GM12878 (cell line): ENCODE results near the gene SSBP3. TPM values are rescaled to one million over a fixed set of nuclear protein-coding genes. Genes with fewer than 3 reads are reported as not detected.

Experiments used
- ATAC-seq: fragments of 200-7000 bp; cut with Tn5 transposase; 3 replicates; pipeline ENCODE4 v1.9.1; 2020; ENCODE audit warnings: mild to moderate bottlenecking, moderate library complexity
- BruUV-seq: library from RNA; stranded (reverse); fragments of 400-500 nt; replicated peaks from 2 replicates; lab custom pipeline; 2021; lab: Mats Ljungman, UMichigan
- CTCF ChIA-PET: fragments of 300-600 bp; sonication (Branson Sonifier 250); formaldehyde crosslinking; extraction: SDS; loops from one replicate; lab custom pipeline; 2021; ENCODE audit warnings: inconsistent platforms; lab: Yijun Ruan, JAX
- POLR2A ChIA-PET: fragments of 350-600 bp; formaldehyde crosslinking; extraction: SDS; loops from one replicate; lab custom pipeline; 2021; ENCODE audit warnings: inconsistent platforms; lab: Charles Lee
- RAD21 ChIA-PET: fragments of 300-600 bp; sonication (Branson Sonifier 250); formaldehyde crosslinking; loops from one replicate; lab custom pipeline; 2023; ENCODE audit warnings: antibody characterized with exemption; ENCODE audit not compliant: unreplicated experiment; lab: Charles Lee
- SMC1A ChIA-PET: fragments of 300-600 bp; sonication (Branson Sonifier 250); formaldehyde crosslinking; loops from one replicate; lab custom pipeline; 2023; ENCODE audit not compliant: unreplicated experiment, uncharacterized antibody; lab: Charles Lee
- DNase-seq: peaks from one replicate; pipeline ENCODE4 v3.0.0-alpha.2; 2011; ENCODE audit warnings: low read depth, low spot score
- FAIRE-seq: peaks from 3 replicates; lab custom pipeline; 2011; peaks lifted over from hg19 to GRCh38; lab: Jason Lieb, UNC
- H2AFZ ChIP-seq: 2 replicates; pipeline ENCODE4 v1.6.0; 2011; ENCODE audit warnings: low read depth, low read length, control low read depth; ENCODE audit not compliant: control insufficient read depth
- H3K27ac ChIP-seq: 2 replicates; pipeline ENCODE4 v1.5.1; 2011; ENCODE audit warnings: control low read depth; ENCODE audit not compliant: control insufficient read depth, insufficient read depth
- H3K27me3 ChIP-seq, 2 experiments: replicated peaks in 1 of 2; 2 replicates each; pipeline versions ENCODE4 v1.6.0 to v1.6.1; 2011; ENCODE audit warnings: low read length in 1 of 2; ENCODE audit not compliant: control insufficient read depth in 2 of 2, insufficient read depth in 2 of 2
- H3K36me3 ChIP-seq, 2 experiments: 2 replicates each; pipeline ENCODE4 v1.5.1; 2011; ENCODE audit warnings: low read length in 1 of 2; ENCODE audit not compliant: control insufficient read depth in 2 of 2, insufficient read depth in 2 of 2
- H3K4me1 ChIP-seq: 2 replicates; pipeline ENCODE4 v1.6.1; 2011; ENCODE audit warnings: mild to moderate bottlenecking, low read length, moderate library complexity, mixed read lengths; ENCODE audit not compliant: control insufficient read depth, insufficient read depth
- H3K4me2 ChIP-seq: 2 replicates; pipeline ENCODE4 v1.6.0; 2011; ENCODE audit warnings: control low read depth; ENCODE audit not compliant: control insufficient read depth, insufficient read depth
- H3K4me3 ChIP-seq: fragments of 200-600 bp; sonication (generic); 2 replicates; pipeline ENCODE4 v1.5.1; 2016
- H3K79me2 ChIP-seq: 2 replicates; pipeline ENCODE4 v1.6.0; 2011; ENCODE audit warnings: low read length; ENCODE audit not compliant: control insufficient read depth, insufficient read depth
- H3K9ac ChIP-seq: 2 replicates; pipeline ENCODE4 v1.8.0; 2011; ENCODE audit warnings: low read length, control low read depth, mixed read lengths; ENCODE audit not compliant: control insufficient read depth, insufficient read depth
- H3K9me3 ChIP-seq: replicated peaks from 3 replicates; pipeline ENCODE4 v1.5.1; 2011; ENCODE audit warnings: mild to moderate bottlenecking, low read length; ENCODE audit not compliant: control insufficient read depth, insufficient read depth
- H4K20me1 ChIP-seq: 2 replicates; pipeline ENCODE4 v1.6.0; 2011; ENCODE audit not compliant: control insufficient read depth, insufficient read depth
- BRCA1 ChIP-seq: IDR thresholded peaks from 2 replicates; pipeline ENCODE4 v1.6.1; 2011; ENCODE audit warnings: low read depth, low read length, improper control_type of control experiment
- CBX5 ChIP-seq: sonication (generic); IDR thresholded peaks from 2 replicates; pipeline ENCODE4 v1.6.1; 2016; ENCODE audit warnings: low read depth, moderate library complexity, mild to moderate bottlenecking, inconsistent platforms
- EZH2 ChIP-seq: IDR thresholded peaks from 2 replicates; pipeline ENCODE4 v1.6.1; 2012; ENCODE audit warnings: low read depth, mild to moderate bottlenecking, control low read depth, inconsistent platforms, low read length, borderline replicate concordance; ENCODE audit not compliant: control insufficient read depth
- HCFC1 ChIP-seq: fragments of 150-350 bp; IDR thresholded peaks from 2 replicates; pipeline ENCODE4 v1.6.1; 2014; ENCODE audit warnings: low read length
- IKZF1 ChIP-seq: fragments of 450-650 bp; conservative IDR thresholded peaks from 2 replicates; pipeline ENCODE4 v1.6.1; 2017; ENCODE audit warnings: antibody characterized with exemption, mild to moderate bottlenecking
- SIN3A ChIP-seq: IDR thresholded peaks from 2 replicates; pipeline ENCODE4 v1.6.1; 2012; ENCODE audit warnings: low read depth, low read length, improper control_type of control experiment
- SIX5 ChIP-seq: IDR thresholded peaks from 2 replicates; pipeline ENCODE4 v1.6.1; 2011; ENCODE audit warnings: mild to moderate bottlenecking, low read depth, low read length, moderate library complexity; ENCODE audit not compliant: severe bottlenecking
- SPI1 ChIP-seq: IDR thresholded peaks from 2 replicates; pipeline ENCODE4 v1.6.1; 2011; ENCODE audit warnings: low read depth, mild to moderate bottlenecking, low read length, moderate library complexity, borderline replicate concordance; ENCODE audit not compliant: insufficient read depth
- STAT3 ChIP-seq: IDR thresholded peaks from 2 replicates; pipeline ENCODE4 v1.6.1; 2011; ENCODE audit warnings: low read depth, low read length, improper control_type of control experiment
- TCF3 ChIP-seq: IDR thresholded peaks from 2 replicates; pipeline ENCODE4 v1.6.1; 2012; ENCODE audit warnings: low read depth, mild to moderate bottlenecking, low read length, borderline replicate concordance; ENCODE audit not compliant: insufficient read depth
- WGBS: methylation state at CpG from one replicate; pipeline ENCODE4 v1.1.6; 2016; ENCODE audit warnings: low lambda C conversion rate; ENCODE audit not compliant: insufficient replicate concordance, insufficient coverage; ENCODE audit errors: missing lambda C conversion rate; 5-methylcytosine and 5-hydroxymethylcytosine counted together
- in situ Hi-C: fragments of 300-500 bp; cut with MboI; formaldehyde crosslinking; loops from 9 replicates; pipeline ENCODE4 v1.14.3; 2018; ENCODE audit warnings: mixed read lengths
- intact Hi-C: fragments of 100-400 bp; cut with micrococcal nuclease; formaldehyde crosslinking; loops from one replicate; pipeline ENCODE4 v1.14.2; 2022; ENCODE audit not compliant: unreplicated experiment
- polyA plus RNA-seq, 11 experiments: library from polyadenylated mRNA; depleted of rRNA in 4 of 11; unstranded in 6 of 11; stranded (reverse) in 5 of 11; fragments of >200 nt; fragmentation: Nextera tagmentation in 4 of 11; fragmentation: Illumina TruSeq in 1 of 11; extraction: Ambion mirVana in 4 of 11; extraction: Trizol in 1 of 11; gene quantifications; 1 replicate in 1 of 11; 2 replicates in 10 of 11; pipeline versions ENCODE4 v1.2.1 to v1.2.3, GENCODE V29; 2011 to 2016; ENCODE audit warnings: inconsistent platforms in 2 of 11, missing spikeins in 2 of 11, low read depth in 1 of 11
- total RNA-seq, 4 experiments: library from RNA; depleted of rRNA in 3 of 4; stranded (reverse); fragments of >200 nt in 3 of 4; fragmentation: Illumina TruSeq in 1 of 4; extraction: Trizol in 1 of 4; gene quantifications; 2 replicates each; pipeline versions ENCODE4 v1.2.1 to v1.2.3, GENCODE V29; 2013 to 2021
- TF ChIP-seq, protein P1 (sequence below): fragments of 450-650 bp; IDR thresholded peaks from 2 replicates; pipeline ENCODE4 v1.6.1; 2017; ENCODE audit warnings: mild to moderate bottlenecking, low read depth, inconsistent platforms; ENCODE audit not compliant: poor library complexity, severe bottlenecking
- TF ChIP-seq, protein P2 (sequence below): fragments of 150-350 bp; IDR thresholded peaks from 2 replicates; pipeline ENCODE4 v1.6.1; 2016; ENCODE audit warnings: low read depth, low read length
- TF ChIP-seq, protein P3 (sequence below): IDR thresholded peaks from 2 replicates; pipeline ENCODE4 v1.6.1; 2012; ENCODE audit warnings: low read depth, low read length, improper control_type of control experiment

SSBP3 gene
- total and polyA plus RNA-seq, 10 of the 15 experiments (the other 5 are each of a cell fraction or from before 2014, with no cell fraction given): 4.1 to 51.7 (median 17.1) TPM

DNA sequence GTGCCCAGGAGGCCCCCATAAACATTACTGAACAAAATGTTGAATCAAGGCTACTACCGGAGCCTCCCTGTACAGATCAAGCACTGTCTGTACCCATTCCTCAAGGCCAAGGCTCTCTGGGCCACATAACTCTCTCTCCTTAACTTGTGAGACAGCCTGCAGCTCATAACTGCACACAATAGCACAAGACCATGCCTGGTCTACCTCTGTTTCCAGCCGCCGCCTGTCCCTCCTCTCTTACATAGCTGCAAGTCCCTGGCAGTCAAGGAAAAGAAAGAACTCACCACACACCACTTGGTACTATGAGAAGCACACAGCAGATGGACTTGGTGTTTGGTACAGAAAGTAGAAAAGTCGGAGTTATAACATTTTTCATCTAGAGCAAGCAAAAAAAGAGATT, 91.1 kb downstream of the SSBP3 start:
- intact Hi-C loops: no loop called here
- no peak for DNase-seq
- no TSS peak for BruUV-seq
- Histone ChIP-seq H4K20me1 (0 out of 2 replicates have a peak, but pooled peaks cover 5% of the 10 kb centered on the region), H3K36me3 (peaks cover 0 to 2% of the 10 kb centered on the region in 2 experiments; a peak in 3 of 4 replicates), H3K79me2 (no peaks in the 10 kb centered on the region; the same call in 1 of the 2 replicates), H3K27me3 (no peaks in the 10 kb centered on the region), H3K4me3 (no peak overlapping the region), H3K4me2 (no peak overlapping the region), H3K9ac (no peak overlapping the region), H2AFZ (no peak overlapping the region), H3K4me1 (no peaks in the 10 kb centered on the region), H3K27ac (no peak overlapping the region), H3K9me3 (no peaks in the 10 kb centered on the region)
- no peak for ATAC-seq
- CTCF ChIA-PET: interaction anchor here (0.5 kb wide), 1 partner anchor 465 kb away, joined by 3 read pairs; no protein-coding TSS in a partner anchor
- SMC1A ChIA-PET: interaction anchor here (0.6 to 0.8 kb wide), 2 partner anchors 17 to 405 kb away, joined by 3 read pairs; no protein-coding TSS in a partner anchor
- WGBS: 97% methylated on average over 4 of the region's 4 CpGs
- in situ Hi-C loops: no loop called here
- no peak for FAIRE-seq
- RAD21 ChIA-PET: no interaction called here
- POLR2A ChIA-PET: no interaction called here
- TF ChIP-seq BRCA1 (no peak), SIX5 (no peak), STAT3 (no peak), HCFC1 (no peak), IKZF1 (no peak), EZH2 (no peak), TCF3 (no peak), CBX5 (no peak), SPI1 (no peak), SIN3A (no peak)
- TF ChIP-seq, protein P1, sequence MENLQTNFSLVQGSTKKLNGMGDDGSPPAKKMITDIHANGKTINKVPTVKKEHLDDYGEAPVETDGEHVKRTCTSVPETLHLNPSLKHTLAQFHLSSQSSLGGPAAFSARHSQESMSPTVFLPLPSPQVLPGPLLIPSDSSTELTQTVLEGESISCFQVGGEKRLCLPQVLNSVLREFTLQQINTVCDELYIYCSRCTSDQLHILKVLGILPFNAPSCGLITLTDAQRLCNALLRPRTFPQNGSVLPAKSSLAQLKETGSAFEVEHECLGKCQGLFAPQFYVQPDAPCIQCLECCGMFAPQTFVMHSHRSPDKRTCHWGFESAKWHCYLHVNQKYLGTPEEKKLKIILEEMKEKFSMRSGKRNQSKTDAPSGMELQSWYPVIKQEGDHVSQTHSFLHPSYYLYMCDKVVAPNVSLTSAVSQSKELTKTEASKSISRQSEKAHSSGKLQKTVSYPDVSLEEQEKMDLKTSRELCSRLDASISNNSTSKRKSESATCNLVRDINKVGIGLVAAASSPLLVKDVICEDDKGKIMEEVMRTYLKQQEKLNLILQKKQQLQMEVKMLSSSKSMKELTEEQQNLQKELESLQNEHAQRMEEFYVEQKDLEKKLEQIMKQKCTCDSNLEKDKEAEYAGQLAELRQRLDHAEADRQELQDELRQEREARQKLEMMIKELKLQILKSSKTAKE: no peak
- TF ChIP-seq, protein P2, sequence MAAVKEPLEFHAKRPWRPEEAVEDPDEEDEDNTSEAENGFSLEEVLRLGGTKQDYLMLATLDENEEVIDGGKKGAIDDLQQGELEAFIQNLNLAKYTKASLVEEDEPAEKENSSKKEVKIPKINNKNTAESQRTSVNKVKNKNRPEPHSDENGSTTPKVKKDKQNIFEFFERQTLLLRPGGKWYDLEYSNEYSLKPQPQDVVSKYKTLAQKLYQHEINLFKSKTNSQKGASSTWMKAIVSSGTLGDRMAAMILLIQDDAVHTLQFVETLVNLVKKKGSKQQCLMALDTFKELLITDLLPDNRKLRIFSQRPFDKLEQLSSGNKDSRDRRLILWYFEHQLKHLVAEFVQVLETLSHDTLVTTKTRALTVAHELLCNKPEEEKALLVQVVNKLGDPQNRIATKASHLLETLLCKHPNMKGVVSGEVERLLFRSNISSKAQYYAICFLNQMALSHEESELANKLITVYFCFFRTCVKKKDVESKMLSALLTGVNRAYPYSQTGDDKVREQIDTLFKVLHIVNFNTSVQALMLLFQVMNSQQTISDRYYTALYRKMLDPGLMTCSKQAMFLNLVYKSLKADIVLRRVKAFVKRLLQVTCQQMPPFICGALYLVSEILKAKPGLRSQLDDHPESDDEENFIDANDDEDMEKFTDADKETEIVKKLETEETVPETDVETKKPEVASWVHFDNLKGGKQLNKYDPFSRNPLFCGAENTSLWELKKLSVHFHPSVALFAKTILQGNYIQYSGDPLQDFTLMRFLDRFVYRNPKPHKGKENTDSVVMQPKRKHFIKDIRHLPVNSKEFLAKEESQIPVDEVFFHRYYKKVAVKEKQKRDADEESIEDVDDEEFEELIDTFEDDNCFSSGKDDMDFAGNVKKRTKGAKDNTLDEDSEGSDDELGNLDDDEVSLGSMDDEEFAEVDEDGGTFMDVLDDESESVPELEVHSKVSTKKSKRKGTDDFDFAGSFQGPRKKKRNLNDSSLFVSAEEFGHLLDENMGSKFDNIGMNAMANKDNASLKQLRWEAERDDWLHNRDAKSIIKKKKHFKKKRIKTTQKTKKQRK: no peak
- TF ChIP-seq, protein P3, sequence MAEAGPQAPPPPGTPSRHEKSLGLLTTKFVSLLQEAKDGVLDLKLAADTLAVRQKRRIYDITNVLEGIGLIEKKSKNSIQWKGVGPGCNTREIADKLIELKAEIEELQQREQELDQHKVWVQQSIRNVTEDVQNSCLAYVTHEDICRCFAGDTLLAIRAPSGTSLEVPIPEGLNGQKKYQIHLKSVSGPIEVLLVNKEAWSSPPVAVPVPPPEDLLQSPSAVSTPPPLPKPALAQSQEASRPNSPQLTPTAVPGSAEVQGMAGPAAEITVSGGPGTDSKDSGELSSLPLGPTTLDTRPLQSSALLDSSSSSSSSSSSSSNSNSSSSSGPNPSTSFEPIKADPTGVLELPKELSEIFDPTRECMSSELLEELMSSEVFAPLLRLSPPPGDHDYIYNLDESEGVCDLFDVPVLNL: no peak
